ENCODE results near the gene CTNS.

The CTNS gene

DNA sequence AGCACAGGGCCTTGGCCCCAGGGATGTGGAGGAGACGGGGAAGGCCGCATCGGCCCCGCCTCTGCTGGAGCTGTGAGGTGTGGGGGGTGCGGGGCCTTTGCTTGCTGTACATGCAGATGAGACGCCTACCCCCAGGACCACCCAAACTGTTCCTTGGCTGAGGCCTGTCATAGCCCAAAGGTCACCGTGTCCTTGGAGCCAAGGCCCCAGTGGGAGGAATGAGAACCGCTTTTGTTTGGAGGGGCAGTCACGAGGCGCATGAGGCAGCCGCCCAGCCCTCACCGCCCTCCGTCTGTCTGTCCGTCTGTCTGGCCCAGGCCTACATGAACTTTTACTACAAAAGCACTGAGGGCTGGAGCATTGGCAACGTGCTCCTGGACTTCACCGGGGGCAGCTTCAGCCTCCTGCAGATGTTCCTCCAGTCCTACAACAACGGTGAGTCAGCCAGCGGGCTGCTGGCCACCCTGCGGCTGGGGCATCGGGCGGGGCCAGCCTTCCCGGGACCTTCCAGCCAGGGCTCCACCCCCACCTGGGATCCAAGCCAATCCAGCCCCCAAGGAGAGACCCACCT lies 23.1 kb downstream of the CTNS start:
- no peak for DNase-seq

DNA sequence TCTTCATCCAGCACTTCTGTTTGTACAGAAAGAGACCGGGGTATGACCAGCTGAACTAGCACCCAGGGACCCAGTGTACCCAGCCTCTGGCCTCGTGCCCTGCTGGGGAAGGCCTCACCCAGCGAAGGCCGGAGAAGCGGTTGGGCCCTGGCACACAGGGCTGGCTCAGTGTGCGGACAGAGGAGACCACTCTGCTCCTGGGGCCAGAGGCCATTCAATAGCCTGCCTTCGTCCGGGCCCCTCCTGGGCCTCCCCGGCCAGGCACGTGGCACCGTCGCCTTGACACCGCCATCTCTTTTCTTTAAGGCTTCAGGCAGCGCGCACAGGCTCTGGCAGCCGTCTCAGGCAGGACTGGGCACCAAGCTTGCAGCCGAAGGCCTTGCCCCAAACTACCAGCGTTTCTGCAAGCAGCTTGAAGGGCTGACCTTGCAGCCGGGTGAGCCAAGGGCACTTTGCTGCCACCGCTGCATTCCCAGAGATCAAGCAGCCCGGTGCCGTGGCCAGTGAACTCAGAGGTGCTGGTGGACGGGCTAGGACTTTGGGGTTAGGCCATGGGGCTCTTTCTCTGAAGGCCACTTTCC lies 23.8 kb downstream of the CTNS start:
- DNase-seq = no peak

DNA sequence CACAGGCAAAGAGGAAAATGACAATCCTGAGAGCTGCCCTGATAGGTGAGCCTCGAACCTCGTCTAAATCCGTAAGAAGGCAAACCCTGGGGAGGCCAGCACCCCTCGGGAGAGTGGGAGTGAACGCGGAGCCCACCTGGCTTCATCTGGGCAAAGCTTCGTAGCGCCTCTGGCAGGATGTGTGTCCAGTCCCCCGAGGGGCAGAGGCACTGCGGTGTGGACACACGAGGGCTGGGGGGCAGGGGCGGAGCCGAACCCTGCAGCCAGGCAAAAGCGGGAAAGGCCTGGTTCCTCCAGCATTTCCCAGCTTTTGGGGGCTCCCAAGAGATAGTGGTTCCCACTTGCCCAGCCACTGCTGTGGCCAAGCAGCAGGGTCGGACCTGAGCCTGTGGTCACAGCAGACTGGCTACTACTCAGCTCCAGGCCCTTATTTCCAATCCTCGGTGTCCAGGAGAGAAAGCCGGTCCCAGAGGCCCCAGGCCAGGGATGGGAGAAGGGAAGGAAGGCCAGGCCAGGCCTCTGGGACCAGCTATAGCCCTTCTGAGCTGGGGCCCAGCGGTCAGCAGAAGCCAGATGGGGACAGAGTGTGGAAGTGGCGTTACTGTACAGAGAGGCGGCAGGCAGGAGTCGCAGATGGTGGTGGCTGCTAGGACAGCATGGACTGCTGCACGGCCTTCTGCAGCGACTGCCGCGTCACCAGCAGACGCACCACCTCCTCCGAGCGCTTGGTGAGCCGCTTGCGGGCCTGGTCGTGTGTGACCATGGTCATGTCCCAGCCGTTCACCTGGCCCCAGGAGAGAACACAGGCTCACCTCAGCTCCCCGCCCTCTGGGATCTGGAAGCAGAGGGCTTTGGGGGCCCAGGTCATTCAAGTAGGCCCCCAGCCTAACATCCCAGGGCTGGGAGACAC lies 26.8 kb downstream of the CTNS start:
- no peak for DNase-seq

DNA sequence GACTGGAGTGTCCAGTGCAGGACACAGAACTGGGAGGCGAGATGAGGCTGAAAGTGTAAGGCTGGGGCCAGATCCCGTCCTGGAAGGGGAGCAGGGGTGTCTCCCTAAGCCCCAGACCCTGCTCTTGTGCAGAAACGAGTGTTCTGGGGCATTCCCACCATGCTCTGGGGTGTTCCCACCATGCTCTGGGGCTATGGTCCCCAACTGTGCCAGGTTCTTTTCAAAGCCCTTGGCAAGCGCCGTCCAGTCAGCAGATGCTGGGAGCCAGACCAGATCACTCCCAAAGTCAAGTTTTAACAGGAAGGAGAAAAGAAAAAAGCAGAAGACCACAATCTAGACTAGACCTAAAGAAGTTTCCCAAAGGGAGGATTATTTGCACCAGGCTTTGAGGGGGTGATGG lies 29.3 kb downstream of the CTNS start:
- no peak for DNase-seq

DNA sequence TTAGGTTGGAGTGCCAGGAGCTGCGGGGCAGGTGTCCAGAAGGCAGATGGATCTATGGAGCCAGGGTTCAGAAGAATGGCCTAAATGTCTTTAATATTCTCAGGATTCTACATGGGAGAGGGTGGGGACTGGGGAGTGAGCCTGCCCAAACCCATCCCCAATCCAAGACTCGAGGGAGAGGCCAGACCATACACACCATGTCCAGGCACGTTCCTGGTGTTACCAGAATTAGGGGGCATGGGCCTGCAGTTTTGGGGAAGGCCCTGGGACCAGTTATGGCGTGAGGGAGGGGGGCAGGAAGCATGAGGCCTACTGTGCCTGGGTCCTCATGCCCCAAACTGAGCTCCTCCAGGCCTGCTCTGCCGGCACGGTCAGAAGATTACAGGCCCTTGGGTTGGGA lies 30.0 kb downstream of the CTNS start:
- no peak for DNase-seq

DNA sequence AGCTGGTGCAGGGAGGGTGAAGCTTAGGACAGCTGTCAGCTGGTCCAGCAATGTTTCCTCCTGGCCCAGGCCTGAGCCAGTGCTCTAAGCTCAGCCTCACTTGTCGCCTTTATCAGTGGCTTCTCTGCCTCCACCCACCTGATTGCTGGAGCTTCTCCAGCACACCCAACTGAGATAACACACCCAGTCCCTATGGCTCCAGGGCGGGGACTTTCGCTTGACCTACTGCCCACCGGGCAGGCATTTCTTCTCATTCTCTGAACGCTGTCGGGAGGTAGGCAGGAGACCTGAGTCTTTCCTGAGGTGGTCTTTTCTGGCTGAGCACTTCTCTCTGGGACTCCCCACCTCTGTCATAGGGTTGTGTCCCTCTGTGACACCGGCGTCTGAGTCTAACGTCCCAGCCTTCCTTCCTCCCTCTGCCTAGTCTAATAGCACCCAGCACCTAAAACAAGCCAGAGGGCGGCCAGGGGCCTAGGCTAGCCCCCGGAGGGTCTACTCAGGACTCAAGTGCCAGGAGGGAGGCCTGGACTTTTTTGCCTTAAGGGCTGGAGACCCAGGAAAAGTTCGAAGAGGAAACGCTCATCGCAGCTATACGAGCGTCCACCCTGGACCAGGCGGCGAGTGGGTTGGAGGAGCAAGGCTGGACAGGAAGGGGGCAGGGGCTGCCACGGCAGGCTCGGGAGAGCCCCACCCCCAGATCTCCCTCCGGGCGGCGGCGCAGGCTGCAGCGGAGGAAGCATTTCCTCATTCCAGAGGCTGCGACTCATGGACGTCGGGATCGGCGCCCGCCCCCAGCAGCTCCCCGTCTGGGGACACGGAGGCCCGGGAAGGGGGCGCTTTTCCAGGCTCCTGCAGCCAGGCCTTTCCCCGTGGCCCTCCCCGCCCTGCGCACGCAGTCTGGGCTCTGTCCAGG lies 31.1 kb downstream of the CTNS start:
- no peak for DNase-seq

DNA sequence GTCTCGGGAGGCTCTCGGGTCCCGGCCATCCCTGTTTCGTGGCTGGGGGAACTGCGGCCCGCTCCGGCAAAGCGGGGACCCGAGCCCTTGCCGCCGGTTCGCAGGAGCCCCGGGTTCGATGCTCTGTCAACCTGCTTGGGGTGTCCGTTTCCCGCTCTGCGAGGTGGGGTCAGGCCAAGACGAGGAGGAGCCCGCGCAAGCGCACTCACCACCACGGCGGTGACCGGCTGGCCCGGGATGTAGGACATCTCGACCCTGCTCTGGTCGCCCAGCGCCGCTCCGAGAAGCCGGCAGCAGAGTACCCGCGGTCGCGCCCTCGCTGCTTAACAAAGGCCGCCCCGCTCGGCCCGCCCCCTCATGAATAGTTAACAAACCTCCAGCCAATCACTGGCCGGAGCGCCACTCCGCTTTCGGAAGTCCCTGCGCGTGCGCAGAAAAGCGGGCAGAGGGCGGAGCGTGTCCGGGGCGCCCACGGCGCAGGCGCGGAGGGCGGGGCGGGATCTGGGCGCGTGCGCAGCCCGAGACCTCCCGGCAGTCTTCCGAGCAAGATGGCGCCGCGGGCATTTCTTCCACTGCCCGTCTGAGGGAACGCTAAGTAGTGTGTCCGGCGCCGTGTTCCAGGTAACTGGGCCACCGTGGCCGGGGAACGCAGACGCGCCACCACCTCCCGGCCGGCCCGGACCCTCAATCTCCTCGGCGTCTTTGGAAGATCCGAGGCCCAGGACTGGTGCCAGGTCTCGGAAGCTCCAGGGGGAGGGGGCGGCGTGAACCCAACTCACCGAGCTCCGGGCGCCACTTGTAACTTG lies 31.9 kb downstream of the CTNS start, which contains the start of the genes EMC6 and TAX1BP3:
Gene EMC6, plus strand, starts transcription at position 534 of the 806 bp plus-strand sequence. CDS start 335 bp downstream, outside the sequence.
Gene TAX1BP3, minus strand, starts transcription at position 300 of the 806 bp plus-strand sequence. Its CDS starts 52 bp downstream, at position 248.
- peak; percentile 97 to 99 for DNase-seq

DNA sequence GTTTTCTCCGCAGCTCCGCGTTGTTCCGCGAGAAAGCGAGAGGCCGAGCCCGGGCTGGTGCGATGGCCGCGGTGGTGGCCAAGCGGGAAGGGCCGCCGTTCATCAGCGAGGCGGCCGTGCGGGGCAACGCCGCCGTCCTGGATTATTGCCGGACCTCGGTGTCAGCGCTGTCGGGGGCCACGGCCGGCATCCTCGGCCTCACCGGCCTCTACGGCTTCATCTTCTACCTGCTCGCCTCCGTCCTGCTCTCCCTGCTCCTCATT lies 32.5 kb downstream of the CTNS start:
- no peak for DNase-seq

DNA sequence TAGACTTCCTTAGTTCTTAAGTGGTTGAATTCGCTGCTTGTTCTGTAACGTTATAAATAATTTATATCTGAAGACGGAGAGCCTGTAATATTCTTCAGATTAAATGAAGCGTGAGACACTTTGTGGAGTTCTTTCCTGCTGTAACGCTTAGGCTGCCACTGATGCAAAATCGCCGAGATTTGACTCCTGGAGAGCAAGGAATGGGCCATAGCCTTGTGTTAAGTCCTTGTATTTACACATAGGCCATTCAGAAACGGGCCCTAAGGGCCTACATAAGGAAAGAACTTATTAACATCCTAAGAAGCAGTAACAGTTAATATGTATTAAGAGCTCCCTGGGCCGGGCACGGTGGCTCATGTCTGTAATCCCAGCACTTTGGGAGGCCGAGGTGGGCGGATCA lies 33.0 kb downstream of the CTNS start:
- DNase-seq = no peak

DNA sequence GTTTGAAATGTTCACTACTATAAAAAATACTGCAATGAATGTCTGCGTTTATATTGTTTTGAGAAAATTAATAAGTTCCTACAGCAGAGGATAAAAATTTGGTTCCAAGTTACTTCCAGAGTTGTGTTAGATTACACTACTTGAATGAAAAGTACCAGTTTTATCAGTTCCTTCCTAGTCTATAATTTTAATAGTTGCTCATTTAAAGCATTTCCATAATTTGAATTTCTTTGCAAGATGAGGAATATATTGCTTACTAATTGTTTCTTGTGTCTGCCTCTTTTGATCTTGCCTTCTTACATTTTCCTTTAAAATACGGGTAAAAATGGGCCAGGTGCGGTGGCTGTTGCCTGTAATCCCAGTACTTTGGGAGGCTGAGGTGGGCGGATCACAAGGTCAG lies 36.0 kb downstream of the CTNS start:
- no peak for DNase-seq

DNA sequence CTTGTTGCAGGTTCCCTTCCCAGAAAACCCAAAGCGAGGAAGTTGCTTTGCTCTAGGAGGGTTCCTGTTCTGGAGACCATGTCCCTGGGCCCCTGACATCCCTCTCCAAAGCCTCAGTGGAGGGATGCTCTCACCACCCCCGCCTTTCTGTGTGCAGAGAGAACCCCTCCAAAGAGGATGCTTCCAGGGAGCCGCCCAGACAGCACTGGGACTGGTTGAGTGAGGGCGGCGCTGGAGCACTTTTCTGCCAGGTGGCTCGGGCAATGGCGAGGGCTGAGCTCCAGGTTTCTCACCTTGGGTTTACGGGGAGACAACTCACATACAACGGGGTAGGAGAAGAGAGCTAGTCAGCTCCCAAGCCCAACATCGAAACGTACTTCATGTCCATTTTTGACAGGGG lies 39.3 kb downstream of the CTNS start:
- DNase-seq = no peak

DNA sequence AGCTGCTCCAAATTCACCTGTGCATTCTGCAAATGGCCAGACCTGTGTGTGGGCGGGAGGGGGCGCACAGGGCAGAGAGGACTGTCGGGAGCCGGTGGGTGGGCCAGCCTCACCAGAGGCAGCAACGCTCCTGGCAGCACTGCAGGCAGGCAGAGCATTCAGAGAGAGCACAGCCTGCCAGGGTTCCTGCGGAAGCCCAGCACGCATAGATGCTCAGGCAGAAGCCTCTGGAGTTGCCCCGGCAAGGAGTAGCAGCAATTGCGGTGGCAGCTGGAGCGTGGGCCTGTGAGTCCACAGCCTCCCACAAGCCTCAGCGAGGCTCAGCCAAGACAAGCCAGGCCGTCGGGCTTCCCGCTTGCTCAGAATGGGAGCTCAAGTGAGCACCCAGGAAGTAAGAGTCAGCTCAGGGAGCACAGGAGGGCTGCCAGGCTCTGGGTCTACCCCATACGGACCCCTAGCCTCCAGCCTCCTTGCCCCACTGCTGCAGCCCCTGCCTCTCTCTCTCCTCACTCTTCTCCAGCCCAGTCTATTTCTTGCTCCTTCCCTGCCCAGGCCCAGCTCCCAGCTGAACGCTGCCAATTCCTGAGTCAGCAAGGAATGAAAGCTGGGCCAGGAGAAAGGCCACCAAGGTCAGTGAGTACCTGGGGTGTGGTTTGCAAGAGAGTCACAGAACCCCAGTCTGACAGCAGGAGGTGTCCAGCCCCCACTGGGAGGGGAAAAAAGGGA lies 41.7 kb downstream of the CTNS start:
- no peak for DNase-seq

DNA sequence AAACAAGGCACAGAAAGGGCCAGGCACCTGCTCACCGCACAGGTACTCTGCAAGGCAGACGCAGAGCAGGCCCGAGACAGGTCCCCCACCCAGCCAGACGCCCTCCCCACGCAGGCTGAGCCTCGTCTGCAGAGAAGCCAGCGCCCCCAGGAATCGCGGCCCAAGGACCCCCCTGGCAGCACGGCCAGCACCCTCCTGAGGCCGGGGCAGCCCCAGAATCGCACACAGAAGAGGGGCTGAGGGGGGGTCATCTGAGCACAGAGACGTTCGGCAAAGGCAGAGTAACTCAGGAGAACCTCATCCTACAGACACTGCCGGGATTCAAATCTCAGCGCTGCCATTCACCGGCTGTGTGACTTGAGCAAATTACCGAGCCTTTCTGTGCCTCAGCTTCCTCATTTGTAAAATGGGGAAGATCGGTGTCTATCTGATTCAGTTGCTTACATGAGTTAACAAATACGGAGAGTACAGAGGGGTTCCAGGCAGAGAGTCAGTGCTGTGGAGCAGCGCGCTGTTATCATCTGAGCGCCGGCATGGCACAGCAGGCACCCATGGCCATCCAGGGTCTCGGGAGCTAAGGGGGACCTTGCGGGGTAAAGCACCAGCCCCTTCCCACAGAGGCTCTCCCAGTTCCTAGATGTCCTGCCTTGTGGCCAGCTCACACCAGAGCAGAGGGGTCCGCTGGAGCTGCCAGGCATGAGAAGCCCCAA lies 42.4 kb downstream of the CTNS start:
- DNase-seq = no peak

DNA sequence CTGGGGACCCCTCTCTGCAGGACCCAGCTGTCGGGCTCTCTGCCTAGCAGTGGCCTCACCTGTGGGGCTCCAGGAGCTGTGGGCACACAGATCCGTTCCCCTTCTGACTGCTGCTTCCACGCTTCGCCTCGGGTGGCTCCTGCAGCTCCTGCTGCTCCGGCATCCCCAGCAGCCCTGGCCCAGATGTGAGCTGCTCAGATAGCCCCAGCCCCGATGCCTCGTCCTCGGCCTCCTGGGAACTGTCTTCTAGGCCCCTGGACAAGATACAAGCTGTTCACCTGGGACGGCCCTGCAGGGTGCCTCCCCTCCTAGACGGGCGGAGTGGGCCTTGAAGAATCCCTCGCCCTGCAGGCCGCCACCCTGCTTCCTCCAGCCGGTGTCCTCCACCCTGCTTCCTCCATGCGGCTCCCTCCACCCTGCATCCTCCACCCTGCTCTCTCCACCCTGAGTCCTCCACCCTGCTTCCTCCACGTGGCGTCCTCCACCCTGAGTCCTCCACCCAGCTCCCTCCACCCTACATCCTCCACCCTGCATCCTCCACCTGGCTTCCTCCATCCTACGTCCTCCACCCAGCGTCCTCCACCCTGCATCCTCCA lies 43.1 kb downstream of the CTNS start:
- DNase-seq = no peak

DNA sequence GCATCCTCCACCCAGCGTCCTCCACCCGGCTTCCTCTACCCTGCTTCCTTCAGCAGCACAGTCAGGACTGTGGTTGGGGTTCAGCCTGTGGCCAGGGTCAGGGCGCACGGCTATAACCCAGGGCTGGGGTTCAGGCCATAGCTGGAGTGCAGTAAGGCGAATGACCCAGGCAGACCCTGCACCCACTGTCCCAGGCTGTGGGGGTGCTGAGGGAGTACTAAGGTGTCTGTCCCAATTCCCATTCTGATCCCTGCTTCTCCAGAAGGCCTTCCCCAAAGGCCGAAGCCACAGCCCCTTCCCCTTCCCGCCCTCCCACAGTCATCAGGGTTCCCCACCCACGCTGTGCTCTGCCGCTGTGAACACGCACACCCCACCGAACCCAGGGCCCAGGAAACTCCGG lies 44.5 kb downstream of the CTNS start:
- DNase-seq = no peak

DNA sequence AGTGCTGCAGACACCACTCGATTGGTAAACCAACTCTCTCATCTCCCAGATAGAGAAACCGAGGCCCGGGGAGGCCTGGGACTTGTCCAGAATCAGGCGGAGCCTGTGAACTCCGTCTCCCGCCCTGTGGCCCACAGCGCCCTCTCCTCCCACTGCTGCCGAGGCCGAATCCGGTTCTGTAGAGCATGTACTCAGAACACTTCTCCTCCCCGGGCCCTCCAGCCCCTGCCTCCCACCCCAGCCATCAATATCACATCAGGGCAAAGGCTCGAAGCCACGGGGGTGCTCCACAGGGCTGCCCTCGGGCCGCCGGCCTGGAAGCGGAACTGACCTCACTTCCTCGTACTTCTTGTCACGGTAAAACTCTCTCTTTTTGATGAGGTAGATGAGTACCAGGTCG lies 45.0 kb downstream of the CTNS start:
- no peak for DNase-seq

DNA sequence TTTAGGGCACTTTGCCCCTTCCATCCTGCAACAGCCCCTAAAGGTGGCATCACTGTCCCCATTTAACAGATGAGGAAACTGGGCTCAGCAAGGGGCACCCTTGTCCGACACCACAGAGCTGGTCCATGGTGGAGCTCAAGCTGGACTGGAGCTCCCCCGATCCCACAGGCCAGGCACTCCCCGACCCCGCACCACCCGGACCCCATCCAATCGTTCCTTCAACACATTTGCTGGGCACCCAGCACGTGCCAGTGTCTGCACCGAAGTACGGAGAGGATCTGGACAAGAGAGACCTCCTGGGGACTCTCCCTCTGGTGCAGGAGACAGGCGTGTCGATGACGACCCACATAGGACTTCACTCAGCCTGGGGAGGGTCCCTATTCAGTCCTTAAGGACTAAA lies 45.5 kb downstream of the CTNS start:
- no peak for DNase-seq

DNA sequence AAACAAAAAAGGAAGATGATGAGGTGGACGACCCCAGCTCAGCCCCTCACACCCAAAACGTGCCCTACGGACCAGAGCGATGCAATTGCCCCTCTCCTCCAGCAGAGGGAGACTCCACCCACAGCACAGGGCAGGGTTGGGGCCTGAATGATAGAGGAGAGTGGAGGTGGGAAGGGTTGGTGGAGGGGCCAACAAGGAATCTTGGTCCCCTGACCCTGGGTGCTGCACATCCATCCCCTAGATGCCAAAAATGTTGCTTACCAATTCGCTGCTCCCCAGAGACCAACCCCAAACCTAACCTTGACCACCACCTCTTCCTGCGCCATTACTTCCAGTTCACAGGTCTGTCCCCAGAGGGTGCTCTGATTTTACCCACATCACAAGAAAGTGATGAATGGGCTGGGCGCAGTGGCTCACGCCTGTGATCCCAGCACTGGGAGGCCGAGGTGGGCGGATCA lies 46.5 kb downstream of the CTNS start:
- peak; percentile 57 to 71 for DNase-seq

DNA sequence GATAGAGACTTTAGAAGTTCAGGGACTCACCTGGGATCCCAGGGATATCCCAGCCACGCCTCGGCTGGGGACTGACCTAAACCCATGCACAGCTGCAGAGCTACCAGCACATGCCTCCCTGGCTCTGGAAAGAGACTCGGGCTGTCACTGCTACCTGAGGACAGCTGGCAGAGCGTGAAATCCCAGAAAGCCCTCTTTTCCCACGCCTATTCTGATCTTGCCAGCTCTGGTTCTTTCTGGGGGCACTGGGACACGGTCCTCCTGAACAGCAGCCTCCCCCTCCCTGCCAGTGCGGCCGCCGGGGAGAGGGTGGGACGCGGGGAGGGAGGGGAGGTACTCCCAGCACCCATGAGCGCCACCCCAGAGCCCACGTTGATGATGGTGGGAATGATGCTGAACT lies 48.6 kb downstream of the CTNS start:
- DNase-seq = no peak

DNA sequence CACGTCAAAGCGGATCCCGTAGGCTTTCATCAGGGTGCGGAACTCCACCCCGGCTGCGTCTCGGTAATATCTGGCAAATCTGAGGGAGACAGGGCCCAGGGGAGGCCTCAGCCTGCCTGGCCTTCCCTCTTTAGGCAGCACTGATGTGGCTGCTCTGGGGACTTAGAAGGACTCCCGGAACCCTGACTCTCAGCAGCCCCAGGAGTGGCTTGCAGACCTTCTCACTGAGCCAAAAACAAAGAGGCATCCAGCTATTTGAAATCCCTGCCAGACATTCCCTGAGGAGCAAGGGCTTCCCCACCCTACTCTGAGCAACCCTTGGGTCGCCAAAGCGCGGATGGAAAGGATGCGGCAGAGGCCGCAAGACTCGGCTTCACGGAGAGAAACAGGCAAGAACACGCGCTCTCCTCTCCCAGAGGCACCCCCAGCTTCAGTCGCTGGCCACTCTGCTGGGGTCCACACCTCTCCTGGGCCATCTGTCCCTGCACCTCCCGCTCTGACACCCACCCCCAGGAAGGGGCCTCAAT lies 51.5 kb downstream of the CTNS start:
- no peak for DNase-seq

All from CD4-positive, alpha-beta T cell treated with Interferon alpha-2 for 1 hour (primary cell).